Hepatocyte (in vitro differentiated cells): ENCODE measurements around the gene ZBTB48. TPM values are rescaled to one million over a fixed set of nuclear protein-coding genes. Genes with fewer than 3 reads are reported as not detected.

Source experiments
- DNase-seq: peaks from one replicate; pipeline ENCODE4 v3.0.0-alpha.2; 2016; ENCODE audit warnings: low spot score
- H2AFZ ChIP-seq: fragments of 200-600 bp; sonication (generic); 2 replicates; pipeline ENCODE4 v1.6.0; 2016; ENCODE audit warnings: antibody characterized with exemption, mild to moderate bottlenecking
- H3K27ac ChIP-seq: fragments of 200-600 bp; sonication (generic); 2 replicates; pipeline ENCODE4 v1.5.1; 2016; ENCODE audit warnings: mild to moderate bottlenecking
- H3K27me3 ChIP-seq: fragments of 200-600 bp; sonication (generic); 2 replicates; pipeline ENCODE4 v1.6.1; 2016
- H3K36me3 ChIP-seq: fragments of 200-600 bp; sonication (generic); replicated peaks from 2 replicates; pipeline ENCODE4 v1.5.1; 2016; ENCODE audit warnings: low read depth; ENCODE audit not compliant: insufficient read depth
- H3K4me1 ChIP-seq: fragments of 200-600 bp; sonication (generic); 2 replicates; pipeline ENCODE4 v1.5.1; 2016; ENCODE audit warnings: mild to moderate bottlenecking, moderate library complexity; ENCODE audit not compliant: insufficient read depth
- H3K4me2 ChIP-seq: fragments of 200-600 bp; sonication (generic); 2 replicates; pipeline ENCODE4 v1.6.0; 2016
- H3K4me3 ChIP-seq: fragments of 200-600 bp; sonication (generic); 2 replicates; pipeline ENCODE4 v1.5.1; 2016; ENCODE audit warnings: mild to moderate bottlenecking
- H3K79me2 ChIP-seq: fragments of 200-600 bp; sonication (generic); 2 replicates; pipeline ENCODE4 v1.6.0; 2017; ENCODE audit warnings: mild to moderate bottlenecking
- H3K9me2 ChIP-seq: fragments of 200-600 bp; sonication (generic); replicated peaks from 2 replicates; pipeline ENCODE4 v1.6.0; 2017; ENCODE audit warnings: mild to moderate bottlenecking; ENCODE audit not compliant: insufficient read depth
- H3K9me3 ChIP-seq: fragments of 200-600 bp; sonication (generic); 2 replicates; pipeline ENCODE4 v1.5.1; 2016; ENCODE audit warnings: low read depth, mild to moderate bottlenecking
- H4K20me1 ChIP-seq: fragments of 200-600 bp; sonication (generic); 2 replicates; pipeline ENCODE4 v1.6.0; 2016; ENCODE audit warnings: mild to moderate bottlenecking; ENCODE audit not compliant: insufficient read depth, poor library complexity, severe bottlenecking
- CTCF ChIP-seq: fragments of 200-600 bp; sonication (generic); IDR thresholded peaks from 2 replicates; pipeline ENCODE4 v1.5.1; 2016; ENCODE audit warnings: antibody characterized with exemption, mild to moderate bottlenecking; ENCODE audit not compliant: poor library complexity
- EZH2 ChIP-seq: fragments of 200-600 bp; sonication (generic); IDR thresholded peaks from 2 replicates; pipeline ENCODE4 v1.6.1; 2016; ENCODE audit warnings: antibody characterized with exemption, mild to moderate bottlenecking, borderline replicate concordance
- EZH2phosphoT487 ChIP-seq: fragments of 200-600 bp; sonication (generic); IDR thresholded peaks from one replicate; pipeline ENCODE4 v1.6.1; 2018; ENCODE audit warnings: antibody characterized with exemption, mild to moderate bottlenecking, low read depth, moderate library complexity; ENCODE audit not compliant: unreplicated experiment, severe bottlenecking
- WGBS: methylation state at CpG from one replicate; pipeline ENCODE4 v1.1.6; 2016; ENCODE audit warnings: low lambda C conversion rate; ENCODE audit errors: missing lambda C conversion rate; 5-methylcytosine and 5-hydroxymethylcytosine counted together
- polyA plus RNA-seq: library from polyadenylated mRNA; unstranded; fragments of >200 nt; fragmentation: Nextera tagmentation; extraction: Ambion mirVana; gene quantifications from 2 replicates; pipeline ENCODE4 v1.2.1, GENCODE V29; 2016
- small RNA-seq: library from RNA; depleted of rRNA; stranded (forward); fragments of <200 nt; gene quantifications from one replicate; pipeline ENCODE3, GENCODE V24; 2014
- total RNA-seq: library from RNA; depleted of rRNA; stranded (reverse); fragments of >200 nt; gene quantifications from 2 replicates; pipeline ENCODE4 v1.2.3, GENCODE V29; 2014

Gene ZBTB48
- total and polyA plus RNA-seq, 2 experiments from 2014 or later, result 22.9 to 24.8 TPM

- no peaks in the 10 kb centered on the region for H4K20me1 ChIP-seq
- H3K27me3 ChIP-seq, result no peaks in the 10 kb centered on the region
- no peak overlapping the region for H3K4me3 ChIP-seq
- no peak overlapping the region for H3K4me2 ChIP-seq
- DNase-seq, result no peak
- H3K27ac ChIP-seq, result no peak overlapping the region
- no peaks in the 10 kb centered on the region for H3K4me1 ChIP-seq
- H2AFZ ChIP-seq, result no peak overlapping the region
- H3K36me3 ChIP-seq, result no peaks in the 10 kb centered on the region
- no peaks in the 10 kb centered on the region for H3K9me2 ChIP-seq
- WGBS, result 95% methylated on average over 9 of the region's 9 CpGs
- TF ChIP-seq EZH2 (no peak), EZH2phosphoT487 (no peak)
- no peaks in the 10 kb centered on the region for H3K9me3 ChIP-seq
- H3K79me2 ChIP-seq, result no peaks in the 10 kb centered on the region
Measured at GRCh38 chr1:6637770-6638169, 58.0 kb downstream of the ZBTB48 start.

GRCh38 chr1:6638226-6638625, 58.4 kb downstream of the ZBTB48 start:
- no peak overlapping the region for H3K27ac ChIP-seq
- H3K9me2 ChIP-seq, result no peaks in the 10 kb centered on the region
- H3K4me3 ChIP-seq, result no peak overlapping the region
- H3K27me3 ChIP-seq, result no peaks in the 10 kb centered on the region
- no peaks in the 10 kb centered on the region for H3K9me3 ChIP-seq
- DNase-seq, result no peak
- no peak overlapping the region for H2AFZ ChIP-seq
- H3K79me2 ChIP-seq, result no peaks in the 10 kb centered on the region
- no peak overlapping the region for H3K4me2 ChIP-seq
- TF ChIP-seq EZH2phosphoT487 (no peak), EZH2 (no peak), CTCF (no peak)
- H4K20me1 ChIP-seq, result no peaks in the 10 kb centered on the region
- WGBS, result 95% methylated on average over 18 of the region's 18 CpGs
- no peaks in the 10 kb centered on the region for H3K36me3 ChIP-seq
- no peaks in the 10 kb centered on the region for H3K4me1 ChIP-seq

Small RNAs within 50 kb of the gene (small RNA-seq; reads per million reads assigned to genes)
- gene RNU6-731P, result not detected

Other genes starting within 250 kb of the ZBTB48 start
- gene ACOT7, start 186.2 kb upstream of the ZBTB48 start, total RNA-seq, result 20.3 and 25.8 TPM in 2 replicates
- gene ACOT7, start 186.2 kb upstream of the ZBTB48 start, polyA plus RNA-seq, result 38.1 and 39.9 TPM in 2 replicates
- 0.27 and 0.44 TPM in 2 replicates for gene HES2, start 160.1 kb upstream of the ZBTB48 start, total RNA-seq
- 0.36 and 1.2 TPM in 2 replicates for gene HES2, start 160.1 kb upstream of the ZBTB48 start, polyA plus RNA-seq
- gene ESPN, start 155.2 kb upstream of the ZBTB48 start, total RNA-seq, result 21.4 and 31.1 TPM in 2 replicates
- gene ESPN, start 155.2 kb upstream of the ZBTB48 start, polyA plus RNA-seq, result 48.4 and 65.7 TPM in 2 replicates
- gene TNFRSF25, start 113.8 kb upstream of the ZBTB48 start, total RNA-seq, result 4.8 and 14.0 TPM in 2 replicates
- 7.1 and 16.9 TPM in 2 replicates for gene TNFRSF25, start 113.8 kb upstream of the ZBTB48 start, polyA plus RNA-seq
- gene PLEKHG5, start 88.3 kb upstream of the ZBTB48 start, total RNA-seq, result 11.6 and 13.3 TPM in 2 replicates
- 9.3 and 11.5 TPM in 2 replicates for gene PLEKHG5, start 88.3 kb upstream of the ZBTB48 start, polyA plus RNA-seq
- gene NOL9, start 25.5 kb upstream of the ZBTB48 start, total RNA-seq, result 21.6 and 25.1 TPM in 2 replicates
- 7.8 and 13.7 TPM in 2 replicates for gene NOL9, start 25.5 kb upstream of the ZBTB48 start, polyA plus RNA-seq
- not detected in 2 replicates for gene TAS1R1, start 24.7 kb upstream of the ZBTB48 start, total RNA-seq
- not detected in 2 replicates for gene TAS1R1, start 24.7 kb upstream of the ZBTB48 start, polyA plus RNA-seq
- 17.7 and 20.6 TPM in 2 replicates for gene KLHL21, start 22.9 kb downstream of the ZBTB48 start, total RNA-seq
- 16.7 and 20.0 TPM in 2 replicates for gene KLHL21, start 22.9 kb downstream of the ZBTB48 start, polyA plus RNA-seq
- 10.0 and 11.4 TPM in 2 replicates for gene PHF13, start 33.7 kb downstream of the ZBTB48 start, total RNA-seq
- 9.6 and 12.5 TPM in 2 replicates for gene PHF13, start 33.7 kb downstream of the ZBTB48 start, polyA plus RNA-seq
- 13.0 and 13.2 TPM in 2 replicates for gene THAP3, start 44.9 kb downstream of the ZBTB48 start, total RNA-seq
- gene THAP3, start 44.9 kb downstream of the ZBTB48 start, polyA plus RNA-seq, result 18.9 and 26.5 TPM in 2 replicates
- gene DNAJC11, start 121.8 kb downstream of the ZBTB48 start, total RNA-seq, result 35.3 and 47.9 TPM in 2 replicates
- gene DNAJC11, start 121.8 kb downstream of the ZBTB48 start, polyA plus RNA-seq, result 39.5 and 43.0 TPM in 2 replicates
- gene CAMTA1, start 205.5 kb downstream of the ZBTB48 start, total RNA-seq, result 89.0 and 111 TPM in 2 replicates
- 145 and 151 TPM in 2 replicates for gene CAMTA1, start 205.5 kb downstream of the ZBTB48 start, polyA plus RNA-seq